ENCODE results near the gene ZNF536.

GRCh38 chr19:30448386-30449077 lies 76.3 kb downstream of the ZNF536 start:
- TF ChIP-seq CTCF (optimal IDR thresholded peaks at IDR 0.05 in 1 of 3, IDR thresholded peaks at IDR 0.05 in 1 of 3, conservative IDR thresholded peaks at IDR 0.05 in 1 of 3; ENCODE audit: extremely low read depth in 1 of 3, insufficient read depth in 2 of 3, low read length in 3 of 3) (no peak), EZH2 (IDR thresholded peaks at IDR 0.05; ENCODE audit: low read length) (no peak)

All from keratinocyte (primary cell).